CD14-positive monocyte (primary cell): ENCODE data around the gene DDI2. TPM values are rescaled to one million over a fixed set of nuclear protein-coding genes. Genes with fewer than 3 reads are reported as not detected.
A peak's percentile ranks its signal among the peaks of the same experiment; 100 is the strongest.

ENCODE experiments used
- DNase-seq, 3 donors: peaks; one replicate each; pipeline ENCODE4 v3.0.0-alpha.2; 2011 to 2022
- H2AFZ ChIP-seq: 2 replicates; pipeline ENCODE4 v1.6.0; 2012; ENCODE audit warnings: mild to moderate bottlenecking, low read depth, low read length, inconsistent platforms; ENCODE audit not compliant: insufficient read depth, poor library complexity, severe bottlenecking
- H3K27ac ChIP-seq, 2 donors: 1 replicate in 1 of 2; 2 replicates in 1 of 2; pipeline ENCODE4 v1.5.1; 2012 to 2013; ENCODE audit warnings: low read length in 2 of 2, control low read depth in 1 of 2, inconsistent platforms in 1 of 2, low read depth in 1 of 2, mild to moderate bottlenecking in 1 of 2
- H3K27me3 ChIP-seq, 2 donors: one replicate each; pipeline versions ENCODE4 v1.6.0 to v1.6.1; 2011 to 2013; ENCODE audit warnings: low read length in 2 of 2; ENCODE audit not compliant: control insufficient read depth in 2 of 2, insufficient read depth in 2 of 2
- H3K36me3 ChIP-seq, 2 donors: replicated peaks in 1 of 2; 1 replicate in 1 of 2; 2 replicates in 1 of 2; pipeline versions ENCODE4 v1.5.1 to v1.6.1; 2012 to 2013; ENCODE audit warnings: low read length in 2 of 2, control low read depth in 1 of 2, inconsistent platforms in 1 of 2, mild to moderate bottlenecking in 1 of 2; ENCODE audit not compliant: insufficient read depth in 2 of 2, control insufficient read depth in 1 of 2
- H3K4me1 ChIP-seq, 2 donors: 1 replicate in 1 of 2; 2 replicates in 1 of 2; pipeline versions ENCODE4 v1.5.1 to v1.6.1; 2012 to 2013; ENCODE audit warnings: low read length in 2 of 2, control low read depth in 1 of 2, inconsistent platforms in 1 of 2, mild to moderate bottlenecking in 1 of 2, moderate library complexity in 1 of 2; ENCODE audit not compliant: insufficient read depth in 2 of 2, control insufficient read depth in 1 of 2
- H3K4me2 ChIP-seq: replicated peaks from 2 replicates; pipeline ENCODE3; 2012; ENCODE audit warnings: low read length, moderate library complexity, mild to moderate bottlenecking; ENCODE audit not compliant: poor library complexity, severe bottlenecking; ENCODE audit errors: extremely low read depth
- H3K4me3 ChIP-seq, 3 experiments: fragments of 200-600 bp in 1 of 3; sonication (generic) in 1 of 3; replicated peaks in 1 of 3; 1 replicate in 2 of 3; 2 replicates in 1 of 3; pipeline ENCODE4 v1.5.1; 2011 to 2013; ENCODE audit warnings: low read length in 3 of 3, mild to moderate bottlenecking in 3 of 3, control low read depth in 2 of 3, low read depth in 2 of 3, inconsistent platforms in 1 of 3, moderate library complexity in 1 of 3
- H3K79me2 ChIP-seq: 2 replicates; pipeline ENCODE4 v1.6.0; 2012; ENCODE audit warnings: mild to moderate bottlenecking, control low read depth, inconsistent platforms, low read length, moderate library complexity; ENCODE audit not compliant: insufficient read depth
- H3K9ac ChIP-seq: 2 replicates; pipeline ENCODE4 v1.6.0; 2017; ENCODE audit warnings: low read length, mild to moderate bottlenecking; ENCODE audit not compliant: insufficient read depth, poor library complexity, severe bottlenecking
- H3K9me3 ChIP-seq, 2 donors: replicated peaks in 1 of 2; 1 replicate in 1 of 2; 2 replicates in 1 of 2; pipeline versions ENCODE4 v1.5.1 to v1.6.1; 2012 to 2013; ENCODE audit warnings: low read length in 2 of 2, control low read depth in 1 of 2; ENCODE audit not compliant: control insufficient read depth in 1 of 2, insufficient read depth in 1 of 2
- H4K20me1 ChIP-seq: 2 replicates; pipeline ENCODE4 v1.6.0; 2012; ENCODE audit warnings: mild to moderate bottlenecking, low read length, control low read depth, moderate library complexity; ENCODE audit not compliant: insufficient read depth
- H3K27ac Mint-ChIP-seq, 7 donors: one replicate each; pipeline ENCODE4 v1.8.0; 2020; ENCODE audit warnings: mild to moderate bottlenecking in 7 of 7, mixed read lengths in 7 of 7, moderate library complexity in 6 of 7, inconsistent platforms in 2 of 7
- H3K27me3 Mint-ChIP-seq, 3 donors: one replicate each; pipeline ENCODE4 v1.8.0; 2021 to 2022; ENCODE audit warnings: low read depth in 3 of 3, mild to moderate bottlenecking in 3 of 3, mixed read lengths in 3 of 3, moderate library complexity in 3 of 3, inconsistent platforms in 1 of 3
- H3K36me3 Mint-ChIP-seq, 2 donors: one replicate each; pipeline ENCODE4 v1.8.0; 2020; ENCODE audit warnings: mixed read lengths in 2 of 2, inconsistent platforms in 1 of 2, mild to moderate bottlenecking in 1 of 2
- H3K4me1 Mint-ChIP-seq: one replicate; pipeline ENCODE4 v1.8.0; 2020; ENCODE audit warnings: mild to moderate bottlenecking, mixed read lengths
- H3K4me3 Mint-ChIP-seq, 2 donors: one replicate each; pipeline ENCODE4 v1.8.0; 2020; ENCODE audit warnings: mild to moderate bottlenecking in 2 of 2, mixed read lengths in 2 of 2, moderate library complexity in 1 of 2
- H3K9me3 Mint-ChIP-seq, 7 donors: one replicate each; pipeline ENCODE4 v1.8.0; 2020 to 2022; ENCODE audit warnings: mixed read lengths in 7 of 7, mild to moderate bottlenecking in 6 of 7, moderate library complexity in 6 of 7, inconsistent platforms in 2 of 7
- CTCF ChIP-seq: fragments of 200-600 bp; IDR thresholded peaks from one replicate; pipeline ENCODE4 v1.8.0; 2022; ENCODE audit warnings: antibody characterized with exemption, mild to moderate bottlenecking
- WGBS: methylation state at CpG from one replicate; pipeline ENCODE4 v1.1.5; 2013; ENCODE audit warnings: missing lambda C conversion rate; ENCODE audit not compliant: insufficient coverage; 5-methylcytosine and 5-hydroxymethylcytosine counted together
- intact Hi-C, 2 donors: fragments of 100-400 bp; cut with micrococcal nuclease; formaldehyde crosslinking; loops; one replicate each; pipeline versions ENCODE4 v1.15.0 to v1.15.1; 2023
- polyA plus RNA-seq, 3 donors: library from polyadenylated mRNA; depleted of rRNA in 1 of 3; unstranded in 2 of 3; stranded (reverse) in 1 of 3; fragments of 300-500 nt in 2 of 3; fragments of >200 nt in 1 of 3; fragmentation: Illumina TruSeq in 2 of 3; gene quantifications; 1 replicate in 2 of 3; 2 replicates in 1 of 3; pipeline ENCODE4 v1.2.3, GENCODE V29; 2012 to 2021

Gene DDI2
- polyA plus RNA-seq, 3 donors: 2.5 to 5.4 (median 3.2) TPM

GRCh38 chr1:15618655-15619525 is 1.6 kb downstream of the DDI2 start:
- Histone ChIP-seq H3K4me2 (peak overlapping the region; percentile 85), H3K79me2 (peaks cover 60% of the 10 kb centered on the region), H2AFZ (peak overlapping the region; percentile 69), H3K4me1 (peaks cover 32 to 41% of the 10 kb centered on the region in 2 donors), H3K9ac (peak overlapping the region; percentile 98), H3K27me3 (no peaks in the 10 kb centered on the region), H3K27ac (peak overlapping the region; percentile 77 to 99), H3K36me3 (no peaks in the 10 kb centered on the region), H4K20me1 (peaks cover 46% of the 10 kb centered on the region), H3K9me3 (no peaks in the 10 kb centered on the region), H3K4me3 (peak overlapping the region; percentile 91 to 99 (median 94))
- peak overlapping the region; percentile 86 to 92 for H3K4me3 Mint-ChIP-seq
- DNase-seq: peak; percentile 51 to 87 (median 65)
- H3K27ac Mint-ChIP-seq: peak overlapping the region; percentile 87 to 96 (median 94)
- intact Hi-C loops: loop anchor here (5.0 kb wide), 2 partner anchors 63 to 92 kb away; partner anchors contain the start of genes DNAJC16 (in 2 of the 2) and PLEKHM2 (in 2 of the 2)
- H3K27me3 Mint-ChIP-seq: peaks cover 0 to 6% (median 5%) of the 10 kb centered on the region in 3 donors
- 100% methylated on average over 7 of the region's 26 CpGs for WGBS
- H3K4me1 Mint-ChIP-seq: peaks cover 36% of the 10 kb centered on the region
- TF ChIP-seq CTCF: no peak
- no peaks in the 10 kb centered on the region for H3K9me3 Mint-ChIP-seq
- no peaks in the 10 kb centered on the region for H3K36me3 Mint-ChIP-seq

- Histone ChIP-seq H3K79me2 (peaks cover 72% of the 10 kb centered on the region), H3K4me1 (peaks cover 32 to 41% of the 10 kb centered on the region in 2 donors), H4K20me1 (peaks cover 58% of the 10 kb centered on the region), H3K4me3 (no peak overlapping the region), H3K9ac (no peak overlapping the region), H3K9me3 (no peaks in the 10 kb centered on the region), H2AFZ (no peak overlapping the region), H3K36me3 (no peaks in the 10 kb centered on the region), H3K27ac (peak overlapping the region in 1 of 2 donors; percentile 99), H3K27me3 (no peaks in the 10 kb centered on the region), H3K4me2 (peak overlapping the region; percentile 5)
- Mint-ChIP-seq H3K9me3 (no peaks in the 10 kb centered on the region), H3K4me3 (no peak overlapping the region), H3K36me3 (peaks cover 2 to 5% of the 10 kb centered on the region in 2 donors), H3K27me3 (no peaks in the 10 kb centered on the region), H3K27ac (peak overlapping the region in 5 of 7 donors; percentile 12 to 87 (median 63)), H3K4me1 (peaks cover 40% of the 10 kb centered on the region)
- WGBS: 0% methylated on average over 1 of the region's 1 CpG
- no peak for TF ChIP-seq CTCF
- intact Hi-C loops: no loop called here
- DNase-seq: peak in 2 of 3 donors; percentile 35 to 42
Observed at GRCh38 chr1:15620155-15620545, 2.9 kb downstream of the DDI2 start.
